SH-SY5Y (cell line): ENCODE results near the gene OPCML.

Source experiments
- GATA2 ChIP-seq: IDR thresholded peaks from 2 replicates; pipeline ENCODE4 v1.6.1; 2011; ENCODE audit warnings: mild to moderate bottlenecking, low read depth, low read length
- GATA3 ChIP-seq: IDR thresholded peaks from 2 replicates; pipeline ENCODE4 v1.6.1; 2011; ENCODE audit warnings: low read depth, mild to moderate bottlenecking, low read length, moderate library complexity

DNA sequence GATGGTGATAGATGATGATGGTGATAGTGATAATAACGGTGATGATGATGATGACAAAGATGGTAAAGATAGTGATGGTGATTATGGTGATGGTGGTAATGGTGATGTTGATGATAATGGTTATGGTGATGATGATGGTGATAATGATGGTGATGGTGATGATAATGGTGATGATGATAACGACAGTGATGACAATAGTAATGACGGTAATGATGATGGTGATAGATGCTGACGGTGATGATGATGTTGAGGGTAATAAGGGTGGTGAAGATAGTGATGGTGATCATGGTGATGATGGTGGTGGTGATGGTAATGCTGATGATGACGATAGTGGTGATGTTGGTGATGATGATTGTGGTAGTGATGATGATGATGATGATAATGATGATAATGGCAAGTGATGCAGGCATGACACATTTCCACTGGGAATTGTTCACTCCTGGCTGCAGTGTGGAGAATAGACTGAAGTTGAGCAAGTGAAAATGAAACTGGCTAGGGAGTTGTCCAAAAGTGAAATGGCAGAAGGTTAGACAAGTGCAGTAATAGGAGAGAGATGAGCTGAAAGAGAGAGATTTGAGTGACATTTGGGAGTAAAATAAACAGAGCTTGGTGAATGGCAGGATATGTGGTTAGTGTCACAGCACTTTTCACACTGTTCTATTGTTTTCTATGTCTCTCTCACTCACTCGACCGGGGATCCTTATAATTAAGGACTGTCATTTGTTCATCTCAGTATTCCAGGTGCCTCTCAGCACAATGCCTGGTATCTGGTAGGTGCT is 992.5 kb downstream of the OPCML start:
- no peak for TF ChIP-seq GATA3
- no peak for TF ChIP-seq GATA2
